Measurements from ENCODE around the gene FHOD3. TPM values are rescaled to one million over a fixed set of nuclear protein-coding genes. Genes with fewer than 3 reads are reported as not detected.

The FHOD3 gene
- total RNA-seq, 1 donor from 2014 or later = 346 TPM

DNA sequence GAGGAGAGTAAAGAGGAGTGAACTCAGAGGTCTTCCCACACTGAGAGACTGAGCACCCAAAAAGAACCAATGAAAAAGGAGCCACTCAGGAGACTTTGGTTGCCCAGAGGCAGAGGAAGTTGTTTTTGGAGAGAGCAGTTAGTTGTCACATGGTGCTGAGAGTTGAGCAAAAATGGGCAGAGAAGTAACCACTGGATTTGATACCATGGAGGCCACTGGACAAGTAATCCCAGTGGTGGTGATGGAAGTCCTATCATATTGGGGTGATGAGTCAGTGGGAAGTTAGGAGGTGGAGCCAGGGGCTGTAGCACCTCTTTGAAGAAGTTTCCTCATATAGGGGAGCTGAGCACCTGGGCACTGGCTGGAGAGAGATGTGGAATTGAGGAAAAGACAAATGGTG is 295.5 kb downstream of the FHOD3 start:
- no peak overlapping the region for H3K4me3 ChIP-seq
- intact Hi-C loops (cut with micrococcal nuclease) = no loop called here
- DNase-seq = no peak
- no peaks in the 10 kb centered on the region for H3K27me3 ChIP-seq (ENCODE audit: low read depth)
- no peak for TF ChIP-seq CTCF (IDR thresholded peaks at IDR 0.05; ENCODE audit: borderline replicate concordance)
- H3K9me3 ChIP-seq (replicated peaks) = no peaks in the 10 kb centered on the region
- H3K27ac ChIP-seq (replicated peaks) = no peak overlapping the region
- H3K4me1 ChIP-seq = peaks cover 44% of the 10 kb centered on the region
- no peaks in the 10 kb centered on the region for H3K36me3 ChIP-seq

GRCh38 chr18:36593641-36594040 is 296.1 kb downstream of the FHOD3 start:
- Histone ChIP-seq H3K27ac (replicated peaks) (peak overlapping the region; percentile 15), H3K9me3 (replicated peaks) (no peaks in the 10 kb centered on the region), H3K36me3 (no peaks in the 10 kb centered on the region), H3K4me3 (no peak overlapping the region), H3K4me1 (peaks cover 39% of the 10 kb centered on the region), H3K27me3 (ENCODE audit: low read depth) (no peaks in the 10 kb centered on the region)
- intact Hi-C loops (cut with micrococcal nuclease) = no loop called here
- TF ChIP-seq CTCF (IDR thresholded peaks at IDR 0.05; ENCODE audit: borderline replicate concordance) = no peak
- no peak for DNase-seq

DNA sequence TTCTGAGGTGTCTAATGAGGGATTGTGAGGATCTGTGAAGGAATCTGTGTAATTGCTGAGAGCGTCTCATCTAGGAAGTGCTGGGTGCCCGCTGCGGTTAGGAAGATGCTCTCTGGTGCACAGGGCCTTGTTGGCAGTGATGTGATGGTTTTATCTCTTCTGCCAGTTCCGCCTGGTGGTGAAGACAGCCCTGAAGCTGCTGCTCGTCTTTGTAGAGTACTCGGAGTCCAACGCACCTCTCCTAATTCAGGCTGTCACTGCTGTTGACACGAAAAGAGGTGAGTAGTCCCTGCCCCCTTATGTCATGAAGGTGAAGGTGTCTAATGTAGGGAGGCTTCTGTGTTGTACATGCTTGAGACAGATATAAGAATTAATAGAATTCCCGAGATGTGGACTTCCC is 297.1 kb downstream of the FHOD3 start:
- intact Hi-C loops (cut with micrococcal nuclease) = no loop called here
- Histone ChIP-seq H3K27me3 (ENCODE audit: low read depth) (no peaks in the 10 kb centered on the region), H3K9me3 (replicated peaks) (no peaks in the 10 kb centered on the region), H3K4me1 (peaks cover 31% of the 10 kb centered on the region), H3K36me3 (no peaks in the 10 kb centered on the region), H3K4me3 (no peak overlapping the region), H3K27ac (replicated peaks) (peak overlapping the region; percentile 36)
- no peak for DNase-seq
- TF ChIP-seq CTCF (IDR thresholded peaks at IDR 0.05; ENCODE audit: borderline replicate concordance) = peak; percentile 16

DNA sequence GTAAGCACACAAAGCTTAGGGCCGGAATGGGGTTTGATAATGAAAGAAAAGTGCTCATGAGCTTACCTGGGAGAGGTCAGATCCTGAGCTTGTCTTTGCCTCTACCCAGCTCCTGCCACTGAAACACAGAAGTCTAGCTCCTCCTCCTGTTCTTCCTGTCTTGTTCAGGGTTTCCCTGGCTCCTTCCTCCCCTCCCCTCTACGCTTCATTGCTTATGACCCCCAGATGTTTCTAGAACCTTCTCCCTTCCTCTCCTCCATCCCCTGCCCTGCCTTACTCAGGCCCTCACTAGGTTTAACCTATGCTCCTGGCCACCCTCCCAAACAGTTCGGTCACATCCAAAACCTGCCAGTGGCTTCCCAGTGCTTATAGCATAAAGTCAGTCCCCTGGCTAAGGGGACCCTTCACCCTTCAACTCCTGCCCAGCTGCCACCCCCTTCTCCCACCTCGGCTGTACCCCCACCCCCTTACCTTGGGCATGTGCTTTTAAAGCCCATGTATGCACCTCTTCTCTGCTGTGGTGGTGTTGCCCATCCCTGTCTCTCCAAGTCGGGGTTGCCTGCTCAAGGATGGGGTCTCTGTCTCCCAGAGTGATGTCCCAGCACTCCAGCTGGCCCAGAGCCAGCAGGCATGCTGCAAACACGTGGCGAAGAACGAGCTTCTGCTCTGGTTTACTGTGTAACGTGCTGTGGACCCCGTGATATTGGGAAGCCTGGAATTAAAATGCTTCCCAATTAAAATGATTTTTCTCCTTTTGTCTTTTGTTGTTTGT is 297.7 kb downstream of the FHOD3 start:
- no peak for TF ChIP-seq CTCF (IDR thresholded peaks at IDR 0.05; ENCODE audit: borderline replicate concordance)
- Histone ChIP-seq H3K9me3 (replicated peaks) (no peaks in the 10 kb centered on the region), H3K4me3 (no peak overlapping the region), H3K4me1 (peaks cover 25% of the 10 kb centered on the region), H3K27ac (replicated peaks) (peak overlapping the region; percentile 36), H3K27me3 (ENCODE audit: low read depth) (no peaks in the 10 kb centered on the region), H3K36me3 (no peaks in the 10 kb centered on the region)
- intact Hi-C loops (cut with micrococcal nuclease) = no loop called here
- no peak for DNase-seq

DNA sequence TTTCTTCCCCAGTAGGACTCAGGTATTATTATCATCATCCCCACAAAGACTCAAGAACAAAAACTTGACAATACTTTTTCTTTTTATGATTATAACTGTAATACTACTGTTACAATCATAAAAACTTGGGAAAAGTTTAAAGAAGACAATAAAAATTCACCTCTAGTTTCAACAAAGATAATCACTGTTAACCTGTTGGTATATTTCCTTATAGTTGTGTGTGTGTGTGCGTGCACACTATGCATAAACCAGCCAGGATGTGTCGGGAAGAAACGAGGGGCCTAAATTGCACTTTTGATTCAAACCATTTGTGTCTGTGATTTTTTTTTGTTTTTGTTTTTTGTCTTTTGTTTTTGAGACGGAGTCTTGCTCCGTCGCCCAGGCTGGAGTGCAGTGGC is 298.3 kb downstream of the FHOD3 start:
- no peak overlapping the region for H3K4me3 ChIP-seq
- peaks cover 21% of the 10 kb centered on the region for H3K4me1 ChIP-seq
- intact Hi-C loops (cut with micrococcal nuclease) = no loop called here
- TF ChIP-seq CTCF (IDR thresholded peaks at IDR 0.05; ENCODE audit: borderline replicate concordance) = no peak
- no peaks in the 10 kb centered on the region for H3K36me3 ChIP-seq
- H3K9me3 ChIP-seq (replicated peaks) = no peaks in the 10 kb centered on the region
- no peaks in the 10 kb centered on the region for H3K27me3 ChIP-seq (ENCODE audit: low read depth)
- no peak overlapping the region for H3K27ac ChIP-seq (replicated peaks)
- no peak for DNase-seq

All from left ventricle myocardium inferior (tissue), 1 donor.